ENCODE results near the gene GNG11. TPM values are rescaled to one million over a fixed set of nuclear protein-coding genes. Genes with fewer than 3 reads are reported as not detected.
"Not testable (repeated sequence)": the region's sequence is repeated elsewhere in the genome, so short reads cannot be mapped to it uniquely, and the experiment has no call there.

GNG11 gene
- total RNA-seq, 1 experiment from 2014 or later = not detected

GRCh38 chr7:93915206-93915842 is 6.2 kb upstream of the GNG11 start:
- not testable (repeated sequence) for H3K27ac ChIP-seq (ENCODE audit: low read depth, low read length)

GRCh38 chr7:93915888-93916287 is 5.6 kb upstream of the GNG11 start:
- ATAC-seq; H3K27ac ChIP-seq (ENCODE audit: low read depth, low read length); H3K27me3 ChIP-seq (ENCODE audit: insufficient read depth, low read length); DNase-seq (ENCODE audit: low read depth, low spot score); H3K36me3 ChIP-seq (ENCODE audit: control insufficient read depth in 1 of 2, insufficient read depth in 2 of 2, low read length in 2 of 2); intact Hi-C loops (cut with micrococcal nuclease); H2AFZ ChIP-seq (ENCODE audit: low read depth, low read length, poor library complexity, severe bottlenecking); H4K20me1 ChIP-seq (ENCODE audit: insufficient read depth); H3K9ac ChIP-seq (ENCODE audit: low read length); H3K4me3 ChIP-seq (replicated peaks in 1 of 2; ENCODE audit: low read depth in 1 of 2, low read length in 2 of 2); H3K9me2 ChIP-seq (ENCODE audit: insufficient read depth); H3K4me2 ChIP-seq (ENCODE audit: low read length); POLR2A ChIA-PET; H3K79me2 ChIP-seq (ENCODE audit: insufficient read depth, low read length); RAD21 ChIA-PET (ENCODE audit: low non-redundant PET in 1 of 2, low total read pairs in 2 of 2, uncharacterized antibody in 2 of 2, unreplicated experiment in 2 of 2); BruUV-seq (replicated peaks); H3K9me3 ChIP-seq (ENCODE audit: control insufficient read depth in 1 of 2, insufficient read depth in 1 of 2, low read depth in 1 of 2, low read length in 2 of 2): not testable (repeated sequence)
- CTCF ChIA-PET = interaction anchor here (1.7 kb wide), 1 partner anchor 13 kb away, joined by 7 read pairs; no protein-coding TSS in a partner anchor
- peaks cover 11 to 19% of the 10 kb centered on the region in 2 experiments; a peak in 3 of 4 replicates for H3K4me1 ChIP-seq (ENCODE audit: control insufficient read depth in 1 of 2, insufficient read depth in 2 of 2, low read length in 2 of 2)

More at GRCh38 chr7:93915206-93915842, 6.2 kb upstream of the GNG11 start:
- H3K9me2 ChIP-seq (ENCODE audit: insufficient read depth); H3K9me3 ChIP-seq (ENCODE audit: control insufficient read depth in 1 of 2, insufficient read depth in 1 of 2, low read depth in 1 of 2, low read length in 2 of 2); H3K79me2 ChIP-seq (ENCODE audit: insufficient read depth, low read length); ATAC-seq; H2AFZ ChIP-seq (ENCODE audit: low read depth, low read length, poor library complexity, severe bottlenecking); H3K9ac ChIP-seq (ENCODE audit: low read length); H3K27me3 ChIP-seq (ENCODE audit: insufficient read depth, low read length); H3K4me3 ChIP-seq (replicated peaks in 1 of 2; ENCODE audit: low read depth in 1 of 2, low read length in 2 of 2); POLR2A ChIA-PET; DNase-seq (ENCODE audit: low read depth, low spot score); RAD21 ChIA-PET (ENCODE audit: low non-redundant PET in 1 of 2, low total read pairs in 2 of 2, uncharacterized antibody in 2 of 2, unreplicated experiment in 2 of 2); BruUV-seq (replicated peaks); H4K20me1 ChIP-seq (ENCODE audit: insufficient read depth); H3K36me3 ChIP-seq (ENCODE audit: control insufficient read depth in 1 of 2, insufficient read depth in 2 of 2, low read length in 2 of 2); intact Hi-C loops (cut with micrococcal nuclease): not testable (repeated sequence)
- CTCF ChIA-PET = interaction anchor here (1.7 kb wide), 1 partner anchor 13 kb away, joined by 7 read pairs; no protein-coding TSS in a partner anchor
- peak overlapping the region; percentile 62; the same call in 1 of the 2 replicates for H3K4me2 ChIP-seq (ENCODE audit: low read length)
- peaks cover 16 to 24% of the 10 kb centered on the region in 2 experiments; a peak in 3 of 4 replicates for H3K4me1 ChIP-seq (ENCODE audit: control insufficient read depth in 1 of 2, insufficient read depth in 2 of 2, low read length in 2 of 2)

- not testable (repeated sequence) for BruUV-seq (replicated peaks)
Measured at GRCh38 chr7:93916315-93916714, 5.2 kb upstream of the GNG11 start.

More at GRCh38 chr7:93916315-93916714, 5.2 kb upstream of the GNG11 start:
- H3K36me3 ChIP-seq (ENCODE audit: control insufficient read depth in 1 of 2, insufficient read depth in 2 of 2, low read length in 2 of 2); H3K4me2 ChIP-seq (ENCODE audit: low read length); H3K9me3 ChIP-seq (ENCODE audit: control insufficient read depth in 1 of 2, insufficient read depth in 1 of 2, low read depth in 1 of 2, low read length in 2 of 2); POLR2A ChIA-PET; H3K27ac ChIP-seq (ENCODE audit: low read depth, low read length); RAD21 ChIA-PET (ENCODE audit: low non-redundant PET in 1 of 2, low total read pairs in 2 of 2, uncharacterized antibody in 2 of 2, unreplicated experiment in 2 of 2); H3K9ac ChIP-seq (ENCODE audit: low read length); H2AFZ ChIP-seq (ENCODE audit: low read depth, low read length, poor library complexity, severe bottlenecking); H4K20me1 ChIP-seq (ENCODE audit: insufficient read depth); H3K9me2 ChIP-seq (ENCODE audit: insufficient read depth); ATAC-seq; H3K79me2 ChIP-seq (ENCODE audit: insufficient read depth, low read length); DNase-seq (ENCODE audit: low read depth, low spot score); CTCF ChIA-PET; intact Hi-C loops (cut with micrococcal nuclease); H3K4me3 ChIP-seq (replicated peaks in 1 of 2; ENCODE audit: low read depth in 1 of 2, low read length in 2 of 2); H3K27me3 ChIP-seq (ENCODE audit: insufficient read depth, low read length): not testable (repeated sequence)
- peaks cover 11 to 19% of the 10 kb centered on the region in 2 experiments; a peak in 3 of 4 replicates for H3K4me1 ChIP-seq (ENCODE audit: control insufficient read depth in 1 of 2, insufficient read depth in 2 of 2, low read length in 2 of 2)

Measured in HCT116 (cell line).